WTC11 (cell line): ENCODE results near the gene XRN1. TPM values are rescaled to one million over a fixed set of nuclear protein-coding genes. Genes with fewer than 3 reads are reported as not detected.

ENCODE experiments used
- ATAC-seq: fragments of 200-7000 bp; cut with Tn5 transposase; 2 replicates; pipeline ENCODE4 v1.10.0; 2021; ENCODE audit warnings: mild to moderate bottlenecking, moderate library complexity
- CTCF ChIA-PET: fragments of 300-600 bp; sonication (Branson Sonifier 250); formaldehyde crosslinking; loops from one replicate; lab custom pipeline; 2021; ENCODE audit warnings: antibody characterized with exemption; lab: Charles Lee
- POLR2A ChIA-PET: fragments of 350-600 bp; sonication (Branson Sonifier 250); formaldehyde crosslinking; loops from one replicate; lab custom pipeline; 2021; ENCODE audit warnings: antibody characterized with exemption; lab: Charles Lee
- DNase-seq: peaks from one replicate; pipeline ENCODE4 v3.0.0; 2021; ENCODE audit warnings: low spot score
- H3K27ac Mint-ChIP-seq: 2 replicates; pipeline ENCODE4 v1.8.0; 2021; ENCODE audit warnings: mixed read lengths
- H3K27me3 Mint-ChIP-seq: 2 replicates; pipeline ENCODE4 v1.8.0; 2021; ENCODE audit warnings: low read depth, mild to moderate bottlenecking, moderate library complexity, mixed read lengths
- H3K36me3 Mint-ChIP-seq: 2 replicates; pipeline ENCODE4 v1.8.0; 2021; ENCODE audit warnings: mixed read lengths
- H3K4me1 Mint-ChIP-seq: 2 replicates; pipeline ENCODE4 v1.8.0; 2022; ENCODE audit warnings: mixed read lengths
- H3K4me3 Mint-ChIP-seq: 2 replicates; pipeline ENCODE4 v1.8.0; 2021; ENCODE audit warnings: mild to moderate bottlenecking, moderate library complexity, mixed read lengths
- H3K9me3 Mint-ChIP-seq: 2 replicates; pipeline ENCODE4 v1.8.0; 2021; ENCODE audit warnings: mixed read lengths
- CREB1 ChIP-seq: sonication (generic); formaldehyde crosslinking; IDR thresholded peaks from 2 replicates; pipeline ENCODE4 v1.8.0; 2023; ENCODE audit warnings: mild to moderate bottlenecking, missing genetic modification reagents
- E2F1 ChIP-seq: sonication (generic); formaldehyde crosslinking; IDR thresholded peaks from 2 replicates; pipeline ENCODE4 v1.8.0; 2022; ENCODE audit warnings: mild to moderate bottlenecking, missing genetic modification reagents
- ESRRA ChIP-seq: sonication (generic); formaldehyde crosslinking; IDR thresholded peaks from 2 replicates; pipeline ENCODE4 v1.8.1; 2022; ENCODE audit warnings: mild to moderate bottlenecking, missing genetic modification reagents, borderline replicate concordance
- MLX ChIP-seq: sonication (generic); formaldehyde crosslinking; IDR thresholded peaks from 2 replicates; pipeline ENCODE4 v1.8.1; 2023; ENCODE audit warnings: mild to moderate bottlenecking, missing genetic modification reagents, moderate library complexity
- PRRX2 ChIP-seq: fragments of 250-450 bp; sonication (Bioruptor Pico); IDR thresholded peaks from 2 replicates; pipeline ENCODE4 v1.8.0; 2021; ENCODE audit warnings: mild to moderate bottlenecking
- TEAD1 ChIP-seq: sonication (generic); formaldehyde crosslinking; IDR thresholded peaks from 2 replicates; pipeline ENCODE4 v1.8.0; 2022; ENCODE audit warnings: mild to moderate bottlenecking, missing genetic modification reagents
- USF1 ChIP-seq: sonication (generic); formaldehyde crosslinking; IDR thresholded peaks from 2 replicates; pipeline ENCODE4 v1.8.0; 2022; ENCODE audit warnings: mild to moderate bottlenecking, missing genetic modification reagents
- ZNF219 ChIP-seq: sonication (generic); formaldehyde crosslinking; IDR thresholded peaks from 2 replicates; pipeline ENCODE4 v1.8.0; 2023; ENCODE audit warnings: missing genetic modification reagents, mild to moderate bottlenecking, borderline replicate concordance
- ZNF232 ChIP-seq: sonication (generic); formaldehyde crosslinking; IDR thresholded peaks from 2 replicates; pipeline ENCODE4 v1.8.0; 2022; ENCODE audit warnings: mild to moderate bottlenecking, missing genetic modification reagents
- ZNF532 ChIP-seq: fragments of 250-450 bp; sonication (Bioruptor Pico); IDR thresholded peaks from 2 replicates; pipeline ENCODE4 v1.9.0; 2021; ENCODE audit warnings: mild to moderate bottlenecking, borderline replicate concordance
- total RNA-seq: library from RNA; stranded (reverse); gene quantifications from 3 replicates; pipeline ENCODE4 v1.2.3, GENCODE V29; 2021
- TF ChIP-seq, protein P1 (sequence below): fragments of 250-450 bp; sonication (Bioruptor Pico); IDR thresholded peaks from 2 replicates; pipeline ENCODE4 v1.8.0; 2021; ENCODE audit warnings: mild to moderate bottlenecking
- TF ChIP-seq, protein P2 (sequence below): sonication (generic); formaldehyde crosslinking; IDR thresholded peaks from 2 replicates; pipeline ENCODE4 v1.8.1; 2022; ENCODE audit warnings: mild to moderate bottlenecking, moderate library complexity, missing genetic modification reagents
- TF ChIP-seq, protein P3 (sequence below): sonication (generic); formaldehyde crosslinking; IDR thresholded peaks from 2 replicates; pipeline ENCODE4 v1.8.1; 2022; ENCODE audit warnings: missing genetic modification reagents, borderline replicate concordance
- TF ChIP-seq, protein P4 (sequence below): sonication (generic); formaldehyde crosslinking; IDR thresholded peaks from 2 replicates; pipeline ENCODE4 v1.8.0; 2022; ENCODE audit warnings: mild to moderate bottlenecking, missing genetic modification reagents
- TF ChIP-seq, protein P5 (sequence below): fragments of 200-600 bp; IDR thresholded peaks from 2 replicates; pipeline ENCODE4 v1.8.0; 2022; ENCODE audit warnings: antibody characterized with exemption

Gene XRN1
- total RNA-seq, 1 experiment from 2014 or later: 19.2 TPM

DNA sequence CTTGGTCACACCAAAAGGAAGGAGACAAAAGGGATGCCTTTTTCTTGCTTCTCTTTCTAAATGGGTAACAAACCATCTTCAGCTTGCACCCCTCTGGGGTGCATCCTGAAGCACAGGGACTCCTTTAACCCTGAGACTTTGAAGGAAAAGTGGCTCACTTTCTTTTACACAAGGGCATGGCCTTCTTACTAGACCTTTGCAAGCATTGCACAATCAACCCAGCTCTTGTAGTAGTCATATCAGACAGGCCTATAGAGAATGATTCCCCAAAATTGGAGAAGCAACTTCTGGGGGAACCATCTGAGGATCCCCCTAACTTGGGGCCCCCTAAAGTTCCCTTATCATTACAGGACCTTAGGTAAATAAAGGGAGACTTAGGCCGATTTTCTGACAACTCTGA, 166.4 kb downstream of the XRN1 start:
- Mint-ChIP-seq H3K4me3 (no peak overlapping the region), H3K27me3 (peaks cover 15% of the 10 kb centered on the region), H3K4me1 (no peaks in the 10 kb centered on the region), H3K9me3 (peaks cover 46% of the 10 kb centered on the region), H3K27ac (no peak overlapping the region), H3K36me3 (peaks cover 24% of the 10 kb centered on the region)
- ChIA-PET POLR2A (no interaction called here), CTCF (interaction anchor here (1.9 kb wide), 1 partner anchor 156 kb away, joined by 6 read pairs; no protein-coding TSS in a partner anchor)
- DNase-seq: no peak
- ATAC-seq: no peak
- TF ChIP-seq ZNF219 (no peak), PRRX2 (no peak), CREB1 (CRISPR knock-in tag) (no peak), E2F1 (CRISPR knock-in tag) (no peak), MLX (CRISPR knock-in tag) (no peak)
- TF ChIP-seq, protein P1, sequence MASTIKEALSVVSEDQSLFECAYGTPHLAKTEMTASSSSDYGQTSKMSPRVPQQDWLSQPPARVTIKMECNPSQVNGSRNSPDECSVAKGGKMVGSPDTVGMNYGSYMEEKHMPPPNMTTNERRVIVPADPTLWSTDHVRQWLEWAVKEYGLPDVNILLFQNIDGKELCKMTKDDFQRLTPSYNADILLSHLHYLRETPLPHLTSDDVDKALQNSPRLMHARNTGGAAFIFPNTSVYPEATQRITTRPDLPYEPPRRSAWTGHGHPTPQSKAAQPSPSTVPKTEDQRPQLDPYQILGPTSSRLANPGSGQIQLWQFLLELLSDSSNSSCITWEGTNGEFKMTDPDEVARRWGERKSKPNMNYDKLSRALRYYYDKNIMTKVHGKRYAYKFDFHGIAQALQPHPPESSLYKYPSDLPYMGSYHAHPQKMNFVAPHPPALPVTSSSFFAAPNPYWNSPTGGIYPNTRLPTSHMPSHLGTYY (CRISPR knock-in tag): no peak
- TF ChIP-seq, protein P2, sequence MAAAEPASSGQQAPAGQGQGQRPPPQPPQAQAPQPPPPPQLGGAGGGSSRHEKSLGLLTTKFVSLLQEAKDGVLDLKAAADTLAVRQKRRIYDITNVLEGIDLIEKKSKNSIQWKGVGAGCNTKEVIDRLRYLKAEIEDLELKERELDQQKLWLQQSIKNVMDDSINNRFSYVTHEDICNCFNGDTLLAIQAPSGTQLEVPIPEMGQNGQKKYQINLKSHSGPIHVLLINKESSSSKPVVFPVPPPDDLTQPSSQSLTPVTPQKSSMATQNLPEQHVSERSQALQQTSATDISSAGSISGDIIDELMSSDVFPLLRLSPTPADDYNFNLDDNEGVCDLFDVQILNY: no peak
- TF ChIP-seq, protein P3, sequence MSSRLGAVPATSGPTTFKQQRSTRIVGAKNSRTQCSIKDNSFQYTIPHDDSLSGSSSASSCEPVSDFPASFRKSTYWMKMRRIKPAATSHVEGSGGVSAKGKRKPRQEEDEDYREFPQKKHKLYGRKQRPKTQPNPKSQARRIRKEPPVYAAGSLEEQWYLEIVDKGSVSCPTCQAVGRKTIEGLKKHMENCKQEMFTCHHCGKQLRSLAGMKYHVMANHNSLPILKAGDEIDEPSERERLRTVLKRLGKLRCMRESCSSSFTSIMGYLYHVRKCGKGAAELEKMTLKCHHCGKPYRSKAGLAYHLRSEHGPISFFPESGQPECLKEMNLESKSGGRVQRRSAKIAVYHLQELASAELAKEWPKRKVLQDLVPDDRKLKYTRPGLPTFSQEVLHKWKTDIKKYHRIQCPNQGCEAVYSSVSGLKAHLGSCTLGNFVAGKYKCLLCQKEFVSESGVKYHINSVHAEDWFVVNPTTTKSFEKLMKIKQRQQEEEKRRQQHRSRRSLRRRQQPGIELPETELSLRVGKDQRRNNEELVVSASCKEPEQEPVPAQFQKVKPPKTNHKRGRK (CRISPR knock-in tag): no peak
- TF ChIP-seq, all 79 proteins: peak for 0

- TF ChIP-seq, protein P1 (CRISPR knock-in tag): no peak
- TF ChIP-seq USF1 (CRISPR knock-in tag) (peak; percentile 38; the same call in 1 of the 2 replicates), ZNF232 (0 out of 2 replicates have a peak, but pooled peaks have one; percentile 36), TEAD1 (CRISPR knock-in tag) (no peak), ZNF532 (CRISPR knock-in tag) (0 out of 2 replicates have a peak, but pooled peaks have one; percentile 39), ESRRA (CRISPR knock-in tag) (peak; percentile 73; the same call in 1 of the 2 replicates)
- TF ChIP-seq, protein P4, sequence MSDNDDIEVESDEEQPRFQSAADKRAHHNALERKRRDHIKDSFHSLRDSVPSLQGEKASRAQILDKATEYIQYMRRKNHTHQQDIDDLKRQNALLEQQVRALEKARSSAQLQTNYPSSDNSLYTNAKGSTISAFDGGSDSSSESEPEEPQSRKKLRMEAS (CRISPR knock-in tag): peak; percentile 96
- TF ChIP-seq, protein P5, sequence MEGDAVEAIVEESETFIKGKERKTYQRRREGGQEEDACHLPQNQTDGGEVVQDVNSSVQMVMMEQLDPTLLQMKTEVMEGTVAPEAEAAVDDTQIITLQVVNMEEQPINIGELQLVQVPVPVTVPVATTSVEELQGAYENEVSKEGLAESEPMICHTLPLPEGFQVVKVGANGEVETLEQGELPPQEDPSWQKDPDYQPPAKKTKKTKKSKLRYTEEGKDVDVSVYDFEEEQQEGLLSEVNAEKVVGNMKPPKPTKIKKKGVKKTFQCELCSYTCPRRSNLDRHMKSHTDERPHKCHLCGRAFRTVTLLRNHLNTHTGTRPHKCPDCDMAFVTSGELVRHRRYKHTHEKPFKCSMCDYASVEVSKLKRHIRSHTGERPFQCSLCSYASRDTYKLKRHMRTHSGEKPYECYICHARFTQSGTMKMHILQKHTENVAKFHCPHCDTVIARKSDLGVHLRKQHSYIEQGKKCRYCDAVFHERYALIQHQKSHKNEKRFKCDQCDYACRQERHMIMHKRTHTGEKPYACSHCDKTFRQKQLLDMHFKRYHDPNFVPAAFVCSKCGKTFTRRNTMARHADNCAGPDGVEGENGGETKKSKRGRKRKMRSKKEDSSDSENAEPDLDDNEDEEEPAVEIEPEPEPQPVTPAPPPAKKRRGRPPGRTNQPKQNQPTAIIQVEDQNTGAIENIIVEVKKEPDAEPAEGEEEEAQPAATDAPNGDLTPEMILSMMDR: peak; percentile 66
- Mint-ChIP-seq H3K27me3 (peaks cover 15% of the 10 kb centered on the region), H3K4me1 (no peaks in the 10 kb centered on the region), H3K4me3 (no peak overlapping the region), H3K27ac (no peak overlapping the region), H3K36me3 (peaks cover 20% of the 10 kb centered on the region), H3K9me3 (peaks cover 32% of the 10 kb centered on the region)
- peak; percentile 98 for ATAC-seq
- ChIA-PET POLR2A (no interaction called here), CTCF (interaction anchor here (0.7 to 1.8 kb wide), 7 partner anchors 100 to 487 kb away, joined by 3 to 14 read pairs (median 6); no protein-coding TSS in a partner anchor)
- DNase-seq: peak; percentile 20
Measured at GRCh38 chr3:142279965-142280590, 167.8 kb downstream of the XRN1 start.
